H9 (cell line): ENCODE results near the gene CARMIL3. TPM values are rescaled to one million over a fixed set of nuclear protein-coding genes. Genes with fewer than 3 reads are reported as not detected.

Source experiments
- DNase-seq: peaks from one replicate; pipeline ENCODE4 v3.0.0-alpha.2; 2017
- H2AFZ ChIP-seq: one replicate; pipeline ENCODE4 v1.6.1; 2013; ENCODE audit warnings: mild to moderate bottlenecking, low read length, control low read depth, moderate library complexity
- H2AK5ac ChIP-seq: 2 replicates; pipeline ENCODE4 v1.6.1; 2013; ENCODE audit warnings: low read length, control low read depth, mixed read lengths; ENCODE audit not compliant: insufficient read length
- H2BK120ac ChIP-seq: one replicate; pipeline ENCODE4 v1.6.1; 2013; ENCODE audit warnings: low read depth, mild to moderate bottlenecking, low read length, control low read depth, inconsistent platforms; ENCODE audit not compliant: poor library complexity, severe bottlenecking
- H2BK12ac ChIP-seq: 2 replicates; pipeline ENCODE4 v1.6.1; 2013; ENCODE audit warnings: low read length, control low read depth, mixed read lengths, low read depth; ENCODE audit not compliant: insufficient read length
- H2BK15ac ChIP-seq: 2 replicates; pipeline ENCODE4 v1.6.1; 2013; ENCODE audit warnings: low read depth, low read length, control low read depth
- H2BK20ac ChIP-seq: one replicate; pipeline ENCODE4 v1.6.1; 2013; ENCODE audit warnings: low read depth, mild to moderate bottlenecking, low read length, control low read depth, inconsistent platforms; ENCODE audit not compliant: poor library complexity, severe bottlenecking
- H2BK5ac ChIP-seq: 2 replicates; pipeline ENCODE4 v1.6.1; 2013; ENCODE audit warnings: low read length, control low read depth, mixed read lengths; ENCODE audit not compliant: insufficient read length
- H3K14ac ChIP-seq: 2 replicates; pipeline ENCODE4 v1.6.1; 2013; ENCODE audit warnings: low read length, control low read depth; ENCODE audit not compliant: insufficient read depth
- H3K18ac ChIP-seq: 2 replicates; pipeline ENCODE4 v1.6.1; 2013; ENCODE audit warnings: low read depth, mild to moderate bottlenecking, mixed read lengths, low read length, control low read depth; ENCODE audit not compliant: insufficient read length
- H3K23ac ChIP-seq: 2 replicates; pipeline ENCODE4 v1.6.1; 2013; ENCODE audit warnings: low read length, control low read depth, mixed read lengths, low read depth; ENCODE audit not compliant: insufficient read length
- H3K23me2 ChIP-seq: 2 replicates; pipeline ENCODE4 v1.6.1; 2013; ENCODE audit warnings: low read depth, mild to moderate bottlenecking, mixed read lengths, low read length, control low read depth; ENCODE audit not compliant: insufficient read length, poor library complexity, severe bottlenecking
- H3K27ac ChIP-seq: 2 replicates; pipeline ENCODE4 v1.5.1; 2013; ENCODE audit warnings: low read length, control low read depth, mixed read lengths, low read depth; ENCODE audit not compliant: insufficient read length
- H3K27me3 ChIP-seq: 2 replicates; pipeline ENCODE4 v1.6.1; 2013; ENCODE audit warnings: low read length, control low read depth, inconsistent platforms; ENCODE audit not compliant: insufficient read depth
- H3K4ac ChIP-seq: 2 replicates; pipeline ENCODE4 v1.6.1; 2013; ENCODE audit warnings: low read depth, mild to moderate bottlenecking, control low read depth, inconsistent platforms, low read length, moderate library complexity
- H3K4me1 ChIP-seq: 2 replicates; pipeline ENCODE4 v1.6.1; 2013; ENCODE audit warnings: low read length, control low read depth, inconsistent platforms; ENCODE audit not compliant: insufficient read depth
- H3K4me2 ChIP-seq: 2 replicates; pipeline ENCODE4 v1.6.1; 2013; ENCODE audit warnings: low read length, control low read depth, mixed read lengths; ENCODE audit not compliant: insufficient read length, insufficient read depth
- H3K56ac ChIP-seq: 2 replicates; pipeline ENCODE4 v1.6.1; 2013; ENCODE audit warnings: low read depth, mild to moderate bottlenecking, mixed read lengths, low read length, control low read depth; ENCODE audit not compliant: insufficient read length
- H3K79me1 ChIP-seq: 2 replicates; pipeline ENCODE4 v1.6.1; 2013; ENCODE audit warnings: low read depth, mild to moderate bottlenecking, moderate library complexity, low read length, control low read depth, inconsistent platforms; ENCODE audit not compliant: insufficient read depth, poor library complexity, severe bottlenecking
- H3K79me2 ChIP-seq: 2 replicates; pipeline ENCODE4 v1.6.1; 2013; ENCODE audit warnings: low read length, control low read depth, inconsistent platforms; ENCODE audit not compliant: insufficient read depth
- H3K9ac ChIP-seq: 2 replicates; pipeline ENCODE4 v1.6.1; 2013; ENCODE audit warnings: low read length, control low read depth, mixed read lengths; ENCODE audit not compliant: insufficient read length; ENCODE audit errors: extremely low read depth
- H3K9me3 ChIP-seq: one replicate; pipeline ENCODE4 v1.6.1; 2013; ENCODE audit warnings: low read depth, low read length, inconsistent platforms; ENCODE audit not compliant: control insufficient read depth
- H3T11ph ChIP-seq: one replicate; pipeline ENCODE4 v1.6.1; 2013; ENCODE audit warnings: mild to moderate bottlenecking, low read length, control low read depth, inconsistent platforms
- H4K20me1 ChIP-seq: one replicate; pipeline ENCODE4 v1.6.1; 2013; ENCODE audit not compliant: control insufficient read depth, insufficient read length, insufficient read depth
- H4K5ac ChIP-seq: 2 replicates; pipeline ENCODE4 v1.6.1; 2013; ENCODE audit warnings: low read depth, mild to moderate bottlenecking, mixed read lengths, low read length, control low read depth; ENCODE audit not compliant: insufficient read length
- H4K8ac ChIP-seq: replicated peaks from 2 replicates; pipeline ENCODE4 v1.6.1; 2013; ENCODE audit warnings: low read length, control low read depth, mixed read lengths, low read depth; ENCODE audit not compliant: insufficient read length
- H4K91ac ChIP-seq: 2 replicates; pipeline ENCODE4 v1.6.1; 2013; ENCODE audit warnings: low read depth, mild to moderate bottlenecking, moderate library complexity, mixed read lengths, low read length, control low read depth; ENCODE audit not compliant: insufficient read length
- H3K27ac Mint-ChIP-seq, 3 experiments: 2 replicates in 2 of 3; 3 replicates in 1 of 3; pipeline ENCODE4 v1.8.0; 2020 to 2021; ENCODE audit warnings: mixed read lengths in 3 of 3, mild to moderate bottlenecking in 1 of 3, moderate library complexity in 1 of 3
- H3K27me3 Mint-ChIP-seq: 2 replicates; pipeline ENCODE4 v1.8.0; 2021; ENCODE audit warnings: low read depth, mild to moderate bottlenecking, moderate library complexity, mixed read lengths
- H3K36me3 Mint-ChIP-seq, 3 experiments: 2 replicates in 2 of 3; 3 replicates in 1 of 3; pipeline ENCODE4 v1.8.0; 2020 to 2021; ENCODE audit warnings: low read depth in 3 of 3, mixed read lengths in 3 of 3; ENCODE audit not compliant: insufficient read depth in 1 of 3
- H3K4me1 Mint-ChIP-seq, 2 experiments: 2 replicates each; pipeline ENCODE4 v1.8.0; 2020; ENCODE audit warnings: mixed read lengths in 2 of 2
- H3K4me3 Mint-ChIP-seq, 2 experiments: 2 replicates in 1 of 2; 3 replicates in 1 of 2; pipeline ENCODE4 v1.8.0; 2020 to 2021; ENCODE audit warnings: mild to moderate bottlenecking in 2 of 2, mixed read lengths in 2 of 2, moderate library complexity in 1 of 2
- H3K9me3 Mint-ChIP-seq, 2 experiments: 2 replicates in 1 of 2; 3 replicates in 1 of 2; pipeline ENCODE4 v1.8.0; 2020; ENCODE audit warnings: mild to moderate bottlenecking in 2 of 2, mixed read lengths in 2 of 2, moderate library complexity in 1 of 2
- WGBS: extraction: QIAGEN DNeasy Blood & Tissue Kit; methylation state at CpG from one replicate; pipeline ENCODE4 v1.1.7; 2013; ENCODE audit warnings: missing lambda C conversion rate, low lambda C conversion rate, mixed read lengths; ENCODE audit not compliant: insufficient read length; ENCODE audit errors: extremely low coverage; 5-methylcytosine and 5-hydroxymethylcytosine counted together
- total RNA-seq: library from RNA; stranded (reverse); gene quantifications from 2 replicates; pipeline ENCODE4 v1.2.1, GENCODE V29; 2021
- TF ChIP-seq, protein P1 (sequence below): fragments of 200-600 bp; sonication (generic); conservative IDR thresholded peaks from 3 replicates; pipeline ENCODE4 v1.8.0; 2021; ENCODE audit warnings: antibody characterized with exemption, mild to moderate bottlenecking

The CARMIL3 gene
- total RNA-seq, 1 experiment from 2014 or later, result 5.8 TPM

DNA sequence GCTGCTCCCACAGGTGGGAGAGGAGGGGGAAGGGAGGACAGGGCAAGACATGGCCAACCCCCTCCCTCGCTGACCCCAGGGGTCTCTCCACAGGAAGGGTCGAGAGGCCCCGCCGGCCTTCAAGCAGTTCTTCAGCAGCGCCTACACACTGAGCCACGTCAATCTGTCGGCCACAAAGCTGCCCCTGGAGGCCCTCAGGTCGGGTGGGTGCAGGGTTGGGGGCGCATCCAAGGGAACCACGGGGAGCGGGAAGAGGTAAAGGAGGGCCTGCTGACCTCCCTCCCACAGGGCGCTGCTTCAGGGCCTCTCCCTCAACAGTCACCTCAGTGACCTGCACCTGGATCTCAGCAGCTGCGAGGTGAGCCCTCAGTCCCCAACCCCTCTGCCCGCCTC is 6.1 kb downstream of the CARMIL3 start:
- H4K5ac ChIP-seq, result no peak overlapping the region
- H3K14ac ChIP-seq, result no peak overlapping the region
- H3T11ph ChIP-seq, result no peak overlapping the region
- no peak overlapping the region for H4K91ac ChIP-seq
- H3K18ac ChIP-seq, result no peak overlapping the region
- no peak overlapping the region for H4K8ac ChIP-seq
- no peaks in the 10 kb centered on the region for H3K79me2 ChIP-seq
- Mint-ChIP-seq H3K9me3 (no peaks in the 10 kb centered on the region), H3K27me3 (peaks cover 3% of the 10 kb centered on the region), H3K4me1 (peaks cover 5 to 11% of the 10 kb centered on the region in 2 experiments), H3K36me3 (peaks cover 3 to 9% (median 7%) of the 10 kb centered on the region in 3 experiments; a peak in 6 of 7 replicates), H3K27ac (peak overlapping the region in 2 of 3 experiments; percentile 89 to 93; a peak in 2 of 7 replicates), H3K4me3 (no peak overlapping the region)
- H3K4me1 ChIP-seq, result no peaks in the 10 kb centered on the region
- no peaks in the 10 kb centered on the region for H3K23me2 ChIP-seq
- H2AK5ac ChIP-seq, result no peak overlapping the region
- peaks cover 2% of the 10 kb centered on the region for H4K20me1 ChIP-seq
- no peak overlapping the region for H3K27ac ChIP-seq
- H3K79me1 ChIP-seq, result no peaks in the 10 kb centered on the region
- DNase-seq, result no peak
- H2BK120ac ChIP-seq, result no peak overlapping the region
- H3K4me2 ChIP-seq, result no peak overlapping the region
- WGBS, result no CpG with 5 or more reads among the region's 14 CpGs
- no peaks in the 10 kb centered on the region for H3K27me3 ChIP-seq
- H2BK12ac ChIP-seq, result no peak overlapping the region
- no peak overlapping the region for H3K4ac ChIP-seq
- no peak overlapping the region for H3K56ac ChIP-seq
- H3K9me3 ChIP-seq, result no peaks in the 10 kb centered on the region
- no peak overlapping the region for H3K9ac ChIP-seq
- H2AFZ ChIP-seq, result no peak overlapping the region
- H2BK5ac ChIP-seq, result no peak overlapping the region
- H3K23ac ChIP-seq, result no peak overlapping the region
- no peak overlapping the region for H2BK15ac ChIP-seq
- H2BK20ac ChIP-seq, result no peak overlapping the region
- TF ChIP-seq, protein P1, sequence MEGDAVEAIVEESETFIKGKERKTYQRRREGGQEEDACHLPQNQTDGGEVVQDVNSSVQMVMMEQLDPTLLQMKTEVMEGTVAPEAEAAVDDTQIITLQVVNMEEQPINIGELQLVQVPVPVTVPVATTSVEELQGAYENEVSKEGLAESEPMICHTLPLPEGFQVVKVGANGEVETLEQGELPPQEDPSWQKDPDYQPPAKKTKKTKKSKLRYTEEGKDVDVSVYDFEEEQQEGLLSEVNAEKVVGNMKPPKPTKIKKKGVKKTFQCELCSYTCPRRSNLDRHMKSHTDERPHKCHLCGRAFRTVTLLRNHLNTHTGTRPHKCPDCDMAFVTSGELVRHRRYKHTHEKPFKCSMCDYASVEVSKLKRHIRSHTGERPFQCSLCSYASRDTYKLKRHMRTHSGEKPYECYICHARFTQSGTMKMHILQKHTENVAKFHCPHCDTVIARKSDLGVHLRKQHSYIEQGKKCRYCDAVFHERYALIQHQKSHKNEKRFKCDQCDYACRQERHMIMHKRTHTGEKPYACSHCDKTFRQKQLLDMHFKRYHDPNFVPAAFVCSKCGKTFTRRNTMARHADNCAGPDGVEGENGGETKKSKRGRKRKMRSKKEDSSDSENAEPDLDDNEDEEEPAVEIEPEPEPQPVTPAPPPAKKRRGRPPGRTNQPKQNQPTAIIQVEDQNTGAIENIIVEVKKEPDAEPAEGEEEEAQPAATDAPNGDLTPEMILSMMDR, result no peak
